Subcutaneous abdominal adipose tissue (tissue), 5 donors: ENCODE data around the gene DPCD.

ENCODE experiments used
- H3K27ac ChIP-seq: one replicate; pipeline ENCODE4 v1.7.0; 2013; ENCODE audit warnings: low read depth, mild to moderate bottlenecking, inconsistent platforms, low read length, moderate library complexity
- H3K27me3 ChIP-seq, 5 donors: one replicate each; pipeline ENCODE4 v1.7.0; 2013; ENCODE audit warnings: low read length in 5 of 5, inconsistent platforms in 1 of 5; ENCODE audit not compliant: control insufficient read depth in 5 of 5, insufficient read depth in 4 of 5
- H3K36me3 ChIP-seq, 5 donors: one replicate each; pipeline ENCODE4 v1.7.0; 2013; ENCODE audit warnings: low read length in 5 of 5; ENCODE audit not compliant: control insufficient read depth in 5 of 5, insufficient read depth in 5 of 5
- H3K4me1 ChIP-seq, 5 donors: one replicate each; pipeline ENCODE4 v1.7.0; 2013; ENCODE audit warnings: low read length in 5 of 5, mild to moderate bottlenecking in 3 of 5, moderate library complexity in 1 of 5; ENCODE audit not compliant: control insufficient read depth in 5 of 5, insufficient read depth in 5 of 5
- H3K4me3 ChIP-seq, 5 donors: one replicate each; pipeline ENCODE4 v1.7.0; 2013; ENCODE audit warnings: low read length in 5 of 5, low read depth in 1 of 5
- H3K9ac ChIP-seq, 5 donors: one replicate each; pipeline ENCODE4 v1.7.0; 2013; ENCODE audit warnings: low read length in 5 of 5, mild to moderate bottlenecking in 4 of 5, moderate library complexity in 3 of 5
- H3K9me3 ChIP-seq, 5 donors: one replicate each; pipeline ENCODE4 v1.7.0; 2013; ENCODE audit warnings: low read length in 5 of 5; ENCODE audit not compliant: control insufficient read depth in 5 of 5
- donor health status: healthy.
- donor health status: healthy.
- donor health status: healthy.
- donor health status: healthy.
- donor health status: healthy.

The DPCD gene

GRCh38 chr10:101587725-101588653, at the start of gene DPCD, which contains the start of gene POLL:
TSS of gene DPCD (plus strand) at chr10:101588321. CDS start at chr10:101588337, 16 bp downstream.
TSS of gene POLL (minus strand) at chr10:101588257. CDS start at chr10:101587360, 897 bp downstream.
- Histone ChIP-seq H3K9me3 (no peaks in the 10 kb centered on the region), H3K27me3 (no peaks in the 10 kb centered on the region), H3K4me3 (peak within 1 kb of the TSS; percentile 88 to 100 (median 97)), H3K27ac (peak within 1 kb of the TSS; percentile 75), H3K9ac (peak within 1 kb of the TSS; percentile 56 to 94 (median 89)), H3K4me1 (peaks cover 3 to 28% (median 21%) of the 10 kb centered on the region in 5 donors), H3K36me3 (peaks cover 3 to 30% (median 23%) of the 10 kb centered on the region in 5 donors)

GRCh38 chr10:101538446-101538845, 49.7 kb upstream of the DPCD start:
- H3K36me3 ChIP-seq: peaks cover 6 to 33% (median 22%) of the 10 kb centered on the region in 5 donors
- H3K27me3 ChIP-seq: no peaks in the 10 kb centered on the region
- no peaks in the 10 kb centered on the region for H3K9me3 ChIP-seq
- no peak overlapping the region for H3K9ac ChIP-seq
- no peak overlapping the region for H3K4me3 ChIP-seq
- H3K27ac ChIP-seq: no peak overlapping the region
- H3K4me1 ChIP-seq: peaks cover 0 to 3% (median 0%) of the 10 kb centered on the region in 5 donors

- Histone ChIP-seq H3K9ac (no peak overlapping the region), H3K9me3 (no peaks in the 10 kb centered on the region), H3K27me3 (no peaks in the 10 kb centered on the region), H3K36me3 (peaks cover 0 to 5% (median 0%) of the 10 kb centered on the region in 5 donors), H3K4me1 (peaks cover 0 to 10% (median 4%) of the 10 kb centered on the region in 5 donors), H3K4me3 (no peak overlapping the region), H3K27ac (no peak overlapping the region)
These were observed 42.2 kb upstream of the DPCD start for GRCh38 chr10:101545898-101546297.

- no peaks in the 10 kb centered on the region for H3K27me3 ChIP-seq
- H3K4me3 ChIP-seq: no peak overlapping the region
- no peaks in the 10 kb centered on the region for H3K9me3 ChIP-seq
- peaks cover 0 to 43% (median 26%) of the 10 kb centered on the region in 5 donors for H3K36me3 ChIP-seq
- H3K4me1 ChIP-seq: peaks cover 0 to 10% (median 4%) of the 10 kb centered on the region in 5 donors
- no peak overlapping the region for H3K27ac ChIP-seq
- H3K9ac ChIP-seq: no peak overlapping the region
These were observed 37.2 kb upstream of the DPCD start for GRCh38 chr10:101550965-101551364.

GRCh38 chr10:101552442-101552841, 35.7 kb upstream of the DPCD start:
- no peak overlapping the region for H3K27ac ChIP-seq
- H3K4me1 ChIP-seq: peaks cover 0 to 10% (median 4%) of the 10 kb centered on the region in 5 donors
- no peaks in the 10 kb centered on the region for H3K9me3 ChIP-seq
- H3K36me3 ChIP-seq: peaks cover 0 to 43% (median 26%) of the 10 kb centered on the region in 5 donors
- no peak overlapping the region for H3K4me3 ChIP-seq
- H3K9ac ChIP-seq: no peak overlapping the region
- H3K27me3 ChIP-seq: no peaks in the 10 kb centered on the region

- H3K9ac ChIP-seq: no peak overlapping the region
- peaks cover 14 to 29% (median 17%) of the 10 kb centered on the region in 5 donors for H3K27me3 ChIP-seq
- no peak overlapping the region for H3K4me3 ChIP-seq
- peaks cover 0 to 27% (median 18%) of the 10 kb centered on the region in 5 donors for H3K36me3 ChIP-seq
- no peaks in the 10 kb centered on the region for H3K4me1 ChIP-seq
- H3K9me3 ChIP-seq: no peaks in the 10 kb centered on the region
- H3K27ac ChIP-seq: no peak overlapping the region
These were observed 30.6 kb upstream of the DPCD start for GRCh38 chr10:101557541-101557940.

GRCh38 chr10:101558204-101558603, 29.9 kb upstream of the DPCD start:
- no peak overlapping the region for H3K4me3 ChIP-seq
- H3K27me3 ChIP-seq: peaks cover 16 to 35% (median 21%) of the 10 kb centered on the region in 5 donors
- no peak overlapping the region for H3K27ac ChIP-seq
- no peaks in the 10 kb centered on the region for H3K9me3 ChIP-seq
- no peak overlapping the region for H3K9ac ChIP-seq
- no peaks in the 10 kb centered on the region for H3K4me1 ChIP-seq
- peaks cover 0 to 21% (median 14%) of the 10 kb centered on the region in 5 donors for H3K36me3 ChIP-seq

GRCh38 chr10:101558671-101559595, 29.2 kb upstream of the DPCD start:
- H3K9me3 ChIP-seq: no peaks in the 10 kb centered on the region
- H3K27me3 ChIP-seq: peaks cover 21 to 35% (median 21%) of the 10 kb centered on the region in 5 donors
- H3K27ac ChIP-seq: no peak overlapping the region
- H3K9ac ChIP-seq: no peak overlapping the region
- H3K4me3 ChIP-seq: no peak overlapping the region
- H3K4me1 ChIP-seq: no peaks in the 10 kb centered on the region
- H3K36me3 ChIP-seq: peaks cover 0 to 13% (median 7%) of the 10 kb centered on the region in 5 donors

- Histone ChIP-seq H3K27me3 (peaks cover 25 to 39% (median 26%) of the 10 kb centered on the region in 5 donors), H3K9ac (no peak overlapping the region), H3K9me3 (no peaks in the 10 kb centered on the region), H3K4me3 (no peak overlapping the region), H3K36me3 (peaks cover 0 to 7% (median 0%) of the 10 kb centered on the region in 5 donors), H3K27ac (no peak overlapping the region), H3K4me1 (no peaks in the 10 kb centered on the region)
These were observed 28.4 kb upstream of the DPCD start for GRCh38 chr10:101559596-101560297.
